K562 (cell line): ENCODE measurements around the gene DBT. TPM values are rescaled to one million over a fixed set of nuclear protein-coding genes. Genes with fewer than 3 reads are reported as not detected.

ENCODE experiments used
- ATAC-seq: fragments of 200-7000 bp; cut with Tn5 transposase; 3 replicates; pipeline ENCODE4 v1.9.1; 2020; ENCODE audit warnings: moderate library complexity
- BruUV-seq: library from RNA; stranded (reverse); fragments of 400-500 nt; replicated peaks from 2 replicates; lab custom pipeline; 2021; lab: Mats Ljungman, UMichigan
- CTCF ChIA-PET: fragments of 300-600 bp; formaldehyde crosslinking; extraction: SDS; loops from one replicate; lab custom pipeline; 2021; ENCODE audit warnings: low intra/inter-chr PET ratio; lab: Yijun Ruan, JAX
- POLR2A ChIA-PET: fragments of 300-600, 350-650 bp; sonication (Branson Sonifier 250); formaldehyde crosslinking; extraction: SDS; loops from one replicate; lab custom pipeline; 2021; ENCODE audit warnings: antibody characterized with exemption, inconsistent platforms; lab: Yijun Ruan, JAX
- DNase-seq, 4 experiments: peaks; one replicate each; pipeline versions ENCODE4 v3.0.0 to v3.0.0-alpha.2; 2011 to 2018; ENCODE audit warnings: low spot score in 3 of 4, mixed read lengths in 3 of 4; ENCODE audit errors: extremely low read depth in 1 of 4
- FAIRE-seq: peaks from 2 replicates; lab custom pipeline; 2011; peaks lifted over from hg19 to GRCh38; lab: Jason Lieb, UNC
- H2AFZ ChIP-seq: 2 replicates; pipeline ENCODE4 v1.6.0; 2011; ENCODE audit warnings: low read depth, low read length, control low read depth, inconsistent platforms
- H3K27ac ChIP-seq: fragments of 200-600 bp; 3 replicates; pipeline ENCODE4 v1.8.0; 2011; ENCODE audit warnings: low read depth, mild to moderate bottlenecking, control low read depth, inconsistent platforms, low read length, moderate library complexity, mixed read lengths; ENCODE audit errors: extremely low read depth
- H3K27me3 ChIP-seq, 2 experiments: fragments of 300-600 bp in 1 of 2; 2 replicates in 1 of 2; 3 replicates in 1 of 2; pipeline versions ENCODE4 v1.6.0 to v1.8.0; 2011; ENCODE audit warnings: inconsistent platforms in 2 of 2, low read length in 2 of 2, mild to moderate bottlenecking in 1 of 2, mixed read lengths in 1 of 2, moderate library complexity in 1 of 2; ENCODE audit not compliant: control insufficient read depth in 2 of 2, insufficient read depth in 2 of 2
- H3K36me3 ChIP-seq: fragments of 300-600 bp; 3 replicates; pipeline ENCODE4 v1.8.0; 2011; ENCODE audit warnings: mild to moderate bottlenecking, low read length, inconsistent platforms; ENCODE audit not compliant: control insufficient read depth, insufficient read depth
- H3K4me1 ChIP-seq, 2 experiments: fragments of 200-600 bp in 1 of 2; replicated peaks in 1 of 2; 2 replicates in 1 of 2; 3 replicates in 1 of 2; pipeline versions ENCODE4 v1.5.1 to v1.8.0; 2011; ENCODE audit warnings: inconsistent platforms in 2 of 2, low read length in 2 of 2, mild to moderate bottlenecking in 1 of 2, mixed read lengths in 1 of 2, moderate library complexity in 1 of 2; ENCODE audit not compliant: control insufficient read depth in 2 of 2, insufficient read depth in 2 of 2
- H3K4me2 ChIP-seq: 2 replicates; pipeline ENCODE4 v1.6.1; 2011; ENCODE audit warnings: low read length, control low read depth, inconsistent platforms, mixed read lengths; ENCODE audit not compliant: insufficient read depth
- H3K4me3 ChIP-seq: fragments of 200-600 bp; sonication (generic), shearing (Covaris generic); 2 replicates; pipeline ENCODE4 v1.5.1; 2016; ENCODE audit warnings: control low read depth, inconsistent platforms
- H3K79me2 ChIP-seq: fragments of 200-600 bp; 3 replicates; pipeline ENCODE4 v1.8.0; 2011; ENCODE audit warnings: low read length, inconsistent platforms; ENCODE audit not compliant: control insufficient read depth, insufficient read depth
- H3K9ac ChIP-seq, 2 experiments: 2 replicates each; pipeline versions ENCODE4 v1.6.0 to v1.6.1; 2011; ENCODE audit warnings: low read depth in 2 of 2, low read length in 2 of 2, control low read depth in 1 of 2, inconsistent platforms in 1 of 2, mild to moderate bottlenecking in 1 of 2, mixed read lengths in 1 of 2; ENCODE audit not compliant: insufficient read depth in 1 of 2
- H3K9me1 ChIP-seq: one replicate; pipeline ENCODE4 v1.6.0; 2011; ENCODE audit warnings: inconsistent platforms, mild to moderate bottlenecking, low read length, moderate library complexity; ENCODE audit not compliant: control insufficient read depth, insufficient read depth
- H3K9me3 ChIP-seq: replicated peaks from 2 replicates; pipeline ENCODE4 v1.5.1; 2011; ENCODE audit warnings: low read depth, low read length, inconsistent platforms; ENCODE audit not compliant: control insufficient read depth, insufficient read depth
- H4K20me1 ChIP-seq: replicated peaks from 2 replicates; pipeline ENCODE4 v1.6.1; 2011; ENCODE audit warnings: low read length, inconsistent platforms, mixed read lengths; ENCODE audit not compliant: control insufficient read depth, insufficient read depth
- CBFB ChIP-seq: sonication (generic); formaldehyde crosslinking; IDR thresholded peaks from 2 replicates; pipeline ENCODE4 v1.4.0; 2020; ENCODE audit warnings: mild to moderate bottlenecking, missing genetic modification reagents
- KDM1A ChIP-seq, 2 experiments: fragments of 450-650 bp; IDR thresholded peaks; 2 replicates each; pipeline ENCODE4 v1.6.1; 2016; ENCODE audit warnings: mild to moderate bottlenecking in 2 of 2
- MYBL2 ChIP-seq, 2 experiments: fragments of 450-650 bp in 1 of 2; sonication (generic) in 1 of 2; formaldehyde crosslinking in 1 of 2; IDR thresholded peaks; 2 replicates each; pipeline versions ENCODE4 v1.6.1 to v1.8.1; 2017 to 2022; ENCODE audit warnings: borderline replicate concordance in 1 of 2, inconsistent platforms in 1 of 2, low read depth in 1 of 2, mild to moderate bottlenecking in 1 of 2, missing genetic modification reagents in 1 of 2, moderate library complexity in 1 of 2
- SAFB ChIP-seq: fragments of 200-400 bp; formaldehyde crosslinking; IDR thresholded peaks from 2 replicates; pipeline ENCODE4 v1.6.1; 2017; ENCODE audit warnings: low read depth, low read length, borderline replicate concordance
- SIN3B ChIP-seq: fragments of 450-650 bp; IDR thresholded peaks from 2 replicates; pipeline ENCODE4 v1.6.1; 2017; ENCODE audit warnings: low read depth, mild to moderate bottlenecking, moderate library complexity
- SMAD4 ChIP-seq: fragments of 250-450 bp; sonication (Bioruptor Pico); conservative IDR thresholded peaks from 2 replicates; pipeline ENCODE4 v1.8.0; 2021; ENCODE audit warnings: inconsistent platforms, mild to moderate bottlenecking, moderate library complexity
- ZBED1 ChIP-seq: IDR thresholded peaks from 2 replicates; pipeline ENCODE4 v1.6.1; 2014
- WGBS: fragments of 100-300 bp; shearing (Covaris generic); methylation state at CpG from one replicate; pipeline ENCODE4 v1.1.6; 2016; ENCODE audit warnings: low coverage, mixed read lengths; ENCODE audit not compliant: insufficient coverage; ENCODE audit errors: missing lambda C conversion rate; 5-methylcytosine and 5-hydroxymethylcytosine counted together
- in situ Hi-C: fragments of 300-500 bp; cut with MboI; formaldehyde crosslinking; loops from 4 replicates; pipeline ENCODE4 v1.15.0; 2018; ENCODE audit warnings: inconsistent platforms, mixed read lengths
- intact Hi-C: fragments of 100-400 bp; cut with micrococcal nuclease; formaldehyde crosslinking; loops from 2 replicates; pipeline ENCODE4 v1.14.2; 2022
- polyA plus RNA-seq, 8 experiments: library from polyadenylated mRNA; depleted of rRNA in 4 of 8; stranded (reverse) in 5 of 8; unstranded in 3 of 8; fragments of >200 nt; fragmentation: Nextera tagmentation in 2 of 8; fragmentation: Illumina TruSeq in 1 of 8; extraction: Ambion mirVana in 2 of 8; extraction: Trizol in 1 of 8; gene quantifications; 2 replicates each; pipeline versions ENCODE4 v1.2.1 to v1.2.3, GENCODE V29; 2011 to 2014; ENCODE audit warnings: inconsistent platforms in 1 of 8, missing spikeins in 1 of 8
- total RNA-seq, 7 experiments: library from RNA; depleted of rRNA in 6 of 7; stranded (reverse); fragments of >200 nt in 6 of 7; fragmentation: Illumina TruSeq in 2 of 7; extraction: Trizol in 2 of 7; gene quantifications; 2 replicates each; pipeline versions ENCODE4 v1.2.1 to v1.2.3, GENCODE V29; 2011 to 2021; ENCODE audit warnings: low replicate concordance in 1 of 7
- TF ChIP-seq, protein P1 (sequence below): IDR thresholded peaks from 2 replicates; pipeline ENCODE4 v1.6.1; 2011; ENCODE audit warnings: borderline replicate concordance, low read depth, mild to moderate bottlenecking, moderate library complexity, low read length; ENCODE audit not compliant: insufficient read depth, poor library complexity, severe bottlenecking
- TF ChIP-seq, protein P2 (sequence below): fragments of 250-450 bp; sonication (Bioruptor Pico); IDR thresholded peaks from 2 replicates; pipeline ENCODE4 v1.5.0; 2022; ENCODE audit warnings: mild to moderate bottlenecking

DBT gene
- total and polyA plus RNA-seq, 9 of the 15 experiments (the other 6 are each of a cell fraction or from before 2014, with no cell fraction given), result 2.7 to 13.5 (median 7.3) TPM

- no peaks in the 10 kb centered on the region for H3K4me1 ChIP-seq
- H3K27ac ChIP-seq, result no peak overlapping the region
- no peaks in the 10 kb centered on the region for H4K20me1 ChIP-seq
- no peak overlapping the region for H2AFZ ChIP-seq
- in situ Hi-C loops, result no loop called here
- DNase-seq (no peak), FAIRE-seq (no peak), ATAC-seq (no peak)
- H3K9me1 ChIP-seq, result no peaks in the 10 kb centered on the region
- peaks cover 57% of the 10 kb centered on the region for H3K36me3 ChIP-seq
- peaks cover 4% of the 10 kb centered on the region; the same call in 1 of the 3 replicates for H3K79me2 ChIP-seq
- H3K27me3 ChIP-seq, result no peaks in the 10 kb centered on the region
- ChIA-PET POLR2A (interaction anchor here (0.9 kb wide), 1 partner anchor 11 kb away, joined by 3 read pairs; no protein-coding TSS in a partner anchor), CTCF (no interaction called here)
- intact Hi-C loops, result no loop called here
- H3K9me3 ChIP-seq, result no peaks in the 10 kb centered on the region
- 90% methylated on average over 3 of the region's 3 CpGs for WGBS
- no peak overlapping the region for H3K4me3 ChIP-seq
- H3K9ac ChIP-seq, result no peak overlapping the region
- no peak overlapping the region for H3K4me2 ChIP-seq
- no peak for TF ChIP-seq MYBL2 (IDR thresholded peaks at IDR 0.05; ENCODE audit: low read depth)
- TF ChIP-seq MYBL2 (CRISPR knock-in tag; IDR thresholded peaks at IDR 0.05; ENCODE audit: borderline replicate concordance), result no peak
- TF ChIP-seq SMAD4 (CRISPR knock-in tag), result no peak
- no peak for TF ChIP-seq KDM1A (IDR thresholded peaks at IDR 0.05)
- TF ChIP-seq, protein P1, sequence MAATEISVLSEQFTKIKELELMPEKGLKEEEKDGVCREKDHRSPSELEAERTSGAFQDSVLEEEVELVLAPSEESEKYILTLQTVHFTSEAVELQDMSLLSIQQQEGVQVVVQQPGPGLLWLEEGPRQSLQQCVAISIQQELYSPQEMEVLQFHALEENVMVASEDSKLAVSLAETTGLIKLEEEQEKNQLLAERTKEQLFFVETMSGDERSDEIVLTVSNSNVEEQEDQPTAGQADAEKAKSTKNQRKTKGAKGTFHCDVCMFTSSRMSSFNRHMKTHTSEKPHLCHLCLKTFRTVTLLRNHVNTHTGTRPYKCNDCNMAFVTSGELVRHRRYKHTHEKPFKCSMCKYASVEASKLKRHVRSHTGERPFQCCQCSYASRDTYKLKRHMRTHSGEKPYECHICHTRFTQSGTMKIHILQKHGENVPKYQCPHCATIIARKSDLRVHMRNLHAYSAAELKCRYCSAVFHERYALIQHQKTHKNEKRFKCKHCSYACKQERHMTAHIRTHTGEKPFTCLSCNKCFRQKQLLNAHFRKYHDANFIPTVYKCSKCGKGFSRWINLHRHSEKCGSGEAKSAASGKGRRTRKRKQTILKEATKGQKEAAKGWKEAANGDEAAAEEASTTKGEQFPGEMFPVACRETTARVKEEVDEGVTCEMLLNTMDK, result no peak
- TF ChIP-seq, protein P2, sequence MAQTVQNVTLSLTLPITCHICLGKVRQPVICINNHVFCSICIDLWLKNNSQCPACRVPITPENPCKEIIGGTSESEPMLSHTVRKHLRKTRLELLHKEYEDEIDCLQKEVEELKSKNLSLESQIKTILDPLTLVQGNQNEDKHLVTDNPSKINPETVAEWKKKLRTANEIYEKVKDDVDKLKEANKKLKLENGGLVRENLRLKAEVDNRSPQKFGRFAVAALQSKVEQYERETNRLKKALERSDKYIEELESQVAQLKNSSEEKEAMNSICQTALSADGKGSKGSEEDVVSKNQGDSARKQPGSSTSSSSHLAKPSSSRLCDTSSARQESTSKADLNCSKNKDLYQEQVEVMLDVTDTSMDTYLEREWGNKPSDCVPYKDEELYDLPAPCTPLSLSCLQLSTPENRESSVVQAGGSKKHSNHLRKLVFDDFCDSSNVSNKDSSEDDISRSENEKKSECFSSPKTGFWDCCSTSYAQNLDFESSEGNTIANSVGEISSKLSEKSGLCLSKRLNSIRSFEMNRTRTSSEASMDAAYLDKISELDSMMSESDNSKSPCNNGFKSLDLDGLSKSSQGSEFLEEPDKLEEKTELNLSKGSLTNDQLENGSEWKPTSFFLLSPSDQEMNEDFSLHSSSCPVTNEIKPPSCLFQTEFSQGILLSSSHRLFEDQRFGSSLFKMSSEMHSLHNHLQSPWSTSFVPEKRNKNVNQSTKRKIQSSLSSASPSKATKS (CRISPR knock-in tag), result no peak
- TF ChIP-seq ZBED1, result no peak
- TF ChIP-seq SIN3B, result no peak
- no peak for TF ChIP-seq CBFB (CRISPR knock-in tag)
- no peak for TF ChIP-seq SAFB
- BruUV-seq, result no TSS peak
These were observed 12.5 kb downstream of the DBT start for GRCh38 chr1:100237091-100237490.
